A673 (cell line): Measurements from ENCODE around the gene FNBP1L. TPM values are rescaled to one million over a fixed set of nuclear protein-coding genes. Genes with fewer than 3 reads are reported as not detected.

Source experiments
- BruUV-seq: library from RNA; stranded (reverse); fragments of 400-500 nt; replicated peaks from 2 replicates; lab custom pipeline; 2021; lab: Mats Ljungman, UMichigan
- CTCF ChIA-PET: fragments of 300-600 bp; sonication (Branson Sonifier 250); formaldehyde crosslinking; loops from one replicate; lab custom pipeline; 2022; ENCODE audit warnings: antibody characterized with exemption; lab: Charles Lee
- POLR2A ChIA-PET: fragments of 300-600 bp; sonication (Branson Sonifier 250); formaldehyde crosslinking; loops from one replicate; lab custom pipeline; 2022; ENCODE audit warnings: antibody characterized with exemption; ENCODE audit not compliant: low non-redundant PET; lab: Charles Lee
- DNase-seq: peaks from one replicate; pipeline ENCODE4 v3.0.0-alpha.2; 2015; ENCODE audit warnings: low spot score
- H3K27ac ChIP-seq: fragments of 200-600 bp; sonication (generic); 2 replicates; pipeline ENCODE4 v1.5.1; 2016; ENCODE audit warnings: mixed run types, low read depth, mild to moderate bottlenecking, mixed read lengths, antibody characterized with exemption, low read length; ENCODE audit not compliant: poor library complexity, severe bottlenecking
- H3K27me3 ChIP-seq: fragments of 200-600 bp; sonication (generic); replicated peaks from 2 replicates; pipeline ENCODE4 v1.6.1; 2017; ENCODE audit warnings: mixed run types, low read depth, mild to moderate bottlenecking, mixed read lengths, antibody characterized with exemption, low read length; ENCODE audit not compliant: insufficient read depth, poor library complexity
- H3K36me3 ChIP-seq: fragments of 200-600 bp; sonication (generic); 2 replicates; pipeline ENCODE4 v1.6.1; 2016; ENCODE audit warnings: mixed run types, mild to moderate bottlenecking, mixed read lengths, antibody characterized with exemption, low read length; ENCODE audit not compliant: insufficient read depth, poor library complexity, severe bottlenecking
- H3K4me1 ChIP-seq: fragments of 200-600 bp; sonication (generic); 2 replicates; pipeline ENCODE4 v1.6.1; 2017; ENCODE audit warnings: mixed run types, mild to moderate bottlenecking, mixed read lengths, antibody characterized with exemption, low read length; ENCODE audit not compliant: insufficient read depth, poor library complexity, severe bottlenecking
- H3K4me3 ChIP-seq: fragments of 200-600 bp; sonication (generic); 2 replicates; pipeline ENCODE4 v1.5.1; 2016; ENCODE audit warnings: low read depth, mixed run types, mild to moderate bottlenecking, mixed read lengths, low read length; ENCODE audit not compliant: poor library complexity, severe bottlenecking
- H3K9me3 ChIP-seq: fragments of 200-600 bp; sonication (generic); 2 replicates; pipeline ENCODE4 v1.6.1; 2016; ENCODE audit warnings: mixed run types, low read depth, mild to moderate bottlenecking, mixed read lengths, antibody characterized with exemption, low read length; ENCODE audit not compliant: poor library complexity, severe bottlenecking
- EZH2 ChIP-seq: fragments of 200-600 bp; sonication (generic); IDR thresholded peaks from 2 replicates; pipeline ENCODE4 v1.6.1; 2017; ENCODE audit warnings: borderline replicate concordance, low read depth, mild to moderate bottlenecking, mixed read lengths, antibody characterized with exemption, low read length; ENCODE audit not compliant: poor library complexity, severe bottlenecking
- intact Hi-C: fragments of 100-400 bp; cut with micrococcal nuclease; formaldehyde crosslinking; loops from one replicate; pipeline ENCODE4 v1.10.0; 2022; ENCODE audit not compliant: unreplicated experiment
- total RNA-seq: library from RNA; stranded (reverse); gene quantifications from 2 replicates; pipeline ENCODE4 v1.2.3, GENCODE V29; 2021
- TF ChIP-seq, protein P1 (sequence below): fragments of 300-800, 200-600 bp; sonication (generic); conservative IDR thresholded peaks from 2 replicates; pipeline ENCODE4 v1.5.1; 2017; ENCODE audit warnings: low read depth, mild to moderate bottlenecking, antibody characterized with exemption, low read length, moderate library complexity, mixed read lengths

Gene FNBP1L
- total RNA-seq, 1 experiment from 2014 or later: 39.6 TPM

DNA sequence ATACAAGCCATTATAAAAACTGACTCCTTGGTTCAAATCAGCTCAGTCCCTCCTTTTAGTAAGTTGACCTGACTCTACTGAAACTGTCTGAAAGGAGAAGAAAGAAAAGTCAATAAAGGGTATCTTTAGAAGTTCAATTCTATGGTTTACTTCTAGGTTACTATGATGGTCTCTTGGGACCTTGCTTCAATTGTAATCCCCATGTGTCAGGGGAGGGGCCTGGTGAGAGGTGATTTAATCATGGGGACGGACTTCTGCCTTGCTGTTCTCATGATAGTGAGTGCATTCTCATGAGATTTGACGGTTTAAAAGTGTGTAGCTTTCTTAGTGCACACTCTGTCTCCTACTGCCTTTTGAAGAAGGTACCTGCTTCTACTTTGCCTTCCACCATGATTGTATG, 31.7 kb upstream of the FNBP1L start:
- Histone ChIP-seq H3K9me3 (no peaks in the 10 kb centered on the region), H3K27ac (no peak overlapping the region), H3K4me3 (no peak overlapping the region), H3K36me3 (no peaks in the 10 kb centered on the region), H3K27me3 (no peaks in the 10 kb centered on the region), H3K4me1 (no peaks in the 10 kb centered on the region)
- BruUV-seq: no TSS peak
- POLR2A ChIA-PET: interaction anchor here (0.6 kb wide), 1 partner anchor 70 kb away, joined by 4 read pairs; the partner anchor contains the start of gene DR1
- CTCF ChIA-PET: no interaction called here
- no peak for DNase-seq
- TF ChIP-seq, protein P1, sequence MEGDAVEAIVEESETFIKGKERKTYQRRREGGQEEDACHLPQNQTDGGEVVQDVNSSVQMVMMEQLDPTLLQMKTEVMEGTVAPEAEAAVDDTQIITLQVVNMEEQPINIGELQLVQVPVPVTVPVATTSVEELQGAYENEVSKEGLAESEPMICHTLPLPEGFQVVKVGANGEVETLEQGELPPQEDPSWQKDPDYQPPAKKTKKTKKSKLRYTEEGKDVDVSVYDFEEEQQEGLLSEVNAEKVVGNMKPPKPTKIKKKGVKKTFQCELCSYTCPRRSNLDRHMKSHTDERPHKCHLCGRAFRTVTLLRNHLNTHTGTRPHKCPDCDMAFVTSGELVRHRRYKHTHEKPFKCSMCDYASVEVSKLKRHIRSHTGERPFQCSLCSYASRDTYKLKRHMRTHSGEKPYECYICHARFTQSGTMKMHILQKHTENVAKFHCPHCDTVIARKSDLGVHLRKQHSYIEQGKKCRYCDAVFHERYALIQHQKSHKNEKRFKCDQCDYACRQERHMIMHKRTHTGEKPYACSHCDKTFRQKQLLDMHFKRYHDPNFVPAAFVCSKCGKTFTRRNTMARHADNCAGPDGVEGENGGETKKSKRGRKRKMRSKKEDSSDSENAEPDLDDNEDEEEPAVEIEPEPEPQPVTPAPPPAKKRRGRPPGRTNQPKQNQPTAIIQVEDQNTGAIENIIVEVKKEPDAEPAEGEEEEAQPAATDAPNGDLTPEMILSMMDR: no peak
- TF ChIP-seq EZH2: no peak
- intact Hi-C loops: no loop called here

DNA sequence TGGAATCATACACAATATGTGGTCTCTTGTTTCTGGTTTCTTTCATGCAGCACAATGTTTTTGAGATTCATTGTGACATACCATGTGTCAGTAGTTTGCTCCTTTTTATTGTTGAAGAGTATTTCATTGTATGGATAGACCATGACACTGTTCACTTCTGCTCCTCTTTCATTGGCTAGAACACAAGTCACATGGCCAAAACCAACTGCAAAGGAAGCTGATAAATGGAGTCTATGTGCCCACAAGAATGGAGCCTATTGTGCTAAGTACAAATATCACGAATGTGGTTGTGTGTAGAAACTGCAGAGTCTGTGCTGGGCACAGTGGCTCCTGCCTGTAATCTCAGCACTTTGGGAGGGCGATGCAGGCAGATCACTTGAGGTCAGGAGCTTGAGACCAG, 28.6 kb upstream of the FNBP1L start:
- Histone ChIP-seq H3K27ac (no peak overlapping the region), H3K4me3 (no peak overlapping the region), H3K27me3 (no peaks in the 10 kb centered on the region), H3K4me1 (no peaks in the 10 kb centered on the region), H3K36me3 (no peaks in the 10 kb centered on the region), H3K9me3 (no peaks in the 10 kb centered on the region)
- no peak for TF ChIP-seq EZH2
- TF ChIP-seq, protein P1: no peak
- no peak for DNase-seq
- BruUV-seq: no TSS peak
- CTCF ChIA-PET: no interaction called here
- POLR2A ChIA-PET: no interaction called here
- intact Hi-C loops: no loop called here

DNA sequence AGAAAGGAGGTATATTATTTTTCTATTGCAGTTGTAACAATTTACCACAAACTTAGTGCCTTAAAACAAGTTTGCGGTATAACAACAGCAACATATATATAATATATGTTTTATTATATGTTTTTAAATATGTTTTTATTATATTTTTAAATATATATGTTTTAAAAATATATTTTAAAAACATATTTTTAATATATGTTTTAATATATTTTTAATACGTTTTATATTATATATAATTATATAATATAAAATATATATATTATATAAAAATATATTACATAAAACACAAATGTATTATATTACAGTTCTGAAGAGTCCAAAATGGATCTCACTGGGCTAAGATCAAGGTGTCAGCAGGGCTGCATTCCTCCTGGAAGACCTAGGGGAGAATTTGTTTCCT, 27.5 kb upstream of the FNBP1L start:
- BruUV-seq: no TSS peak
- DNase-seq: no peak
- H3K36me3 ChIP-seq: no peaks in the 10 kb centered on the region
- H3K9me3 ChIP-seq: no peaks in the 10 kb centered on the region
- no peak overlapping the region for H3K4me3 ChIP-seq
- ChIA-PET POLR2A (no interaction called here), CTCF (no interaction called here)
- intact Hi-C loops: no loop called here
- no peaks in the 10 kb centered on the region for H3K27me3 ChIP-seq
- no peak overlapping the region for H3K27ac ChIP-seq
- TF ChIP-seq, protein P1: no peak
- no peak for TF ChIP-seq EZH2
- H3K4me1 ChIP-seq: no peaks in the 10 kb centered on the region
